GM12891 (cell line): ENCODE measurements around the gene SEC31A.

Experiments used
- POLR2A ChIP-seq: IDR thresholded peaks from 2 replicates; pipeline ENCODE4 v1.6.1; 2011; ENCODE audit warnings: low read depth, low read length, control low read depth
- POLR2AphosphoS5 ChIP-seq: IDR thresholded peaks from 2 replicates; pipeline ENCODE4 v1.6.1; 2011; ENCODE audit warnings: low read depth, low read length, control low read depth
- POU2F2 ChIP-seq: IDR thresholded peaks from 2 replicates; pipeline ENCODE4 v1.6.1; 2011; ENCODE audit warnings: low read depth, mild to moderate bottlenecking, control low read depth, low read length, moderate library complexity
- SPI1 ChIP-seq: IDR thresholded peaks from 2 replicates; pipeline ENCODE4 v1.6.1; 2011; ENCODE audit warnings: low read depth, low read length, control low read depth
- TAF1 ChIP-seq: IDR thresholded peaks from 2 replicates; pipeline ENCODE4 v1.6.1; 2011; ENCODE audit warnings: low read depth, low read length, control low read depth

DNA sequence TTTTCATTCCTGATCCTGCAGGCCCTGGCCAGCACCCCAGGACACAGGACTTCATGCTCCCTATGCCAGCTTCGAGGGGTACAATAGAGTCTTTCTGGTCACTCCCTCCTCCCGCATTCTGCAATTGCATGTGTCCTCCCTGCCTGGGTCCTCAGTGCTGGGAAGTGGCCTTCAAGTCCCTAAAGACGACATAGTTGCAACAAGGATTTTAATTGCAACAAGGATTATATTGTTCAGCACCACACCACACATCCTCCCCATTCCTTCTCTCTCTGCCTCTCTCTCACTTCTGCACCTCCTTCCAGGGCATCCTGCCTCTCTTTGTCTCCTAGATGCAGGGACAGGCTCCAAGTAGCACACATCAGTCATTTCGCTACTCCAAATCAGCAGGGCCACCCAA is 117.9 kb downstream of the SEC31A start:
- TF ChIP-seq POLR2AphosphoS5 (no peak), POLR2A (no peak), TAF1 (no peak), POU2F2 (no peak), SPI1 (no peak)
